ENCODE measurements around the gene ANGPTL7.
A peak's percentile ranks its signal among the peaks of the same experiment; 100 is the strongest.

ANGPTL7 gene, protein sequence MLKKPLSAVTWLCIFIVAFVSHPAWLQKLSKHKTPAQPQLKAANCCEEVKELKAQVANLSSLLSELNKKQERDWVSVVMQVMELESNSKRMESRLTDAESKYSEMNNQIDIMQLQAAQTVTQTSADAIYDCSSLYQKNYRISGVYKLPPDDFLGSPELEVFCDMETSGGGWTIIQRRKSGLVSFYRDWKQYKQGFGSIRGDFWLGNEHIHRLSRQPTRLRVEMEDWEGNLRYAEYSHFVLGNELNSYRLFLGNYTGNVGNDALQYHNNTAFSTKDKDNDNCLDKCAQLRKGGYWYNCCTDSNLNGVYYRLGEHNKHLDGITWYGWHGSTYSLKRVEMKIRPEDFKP

DNA sequence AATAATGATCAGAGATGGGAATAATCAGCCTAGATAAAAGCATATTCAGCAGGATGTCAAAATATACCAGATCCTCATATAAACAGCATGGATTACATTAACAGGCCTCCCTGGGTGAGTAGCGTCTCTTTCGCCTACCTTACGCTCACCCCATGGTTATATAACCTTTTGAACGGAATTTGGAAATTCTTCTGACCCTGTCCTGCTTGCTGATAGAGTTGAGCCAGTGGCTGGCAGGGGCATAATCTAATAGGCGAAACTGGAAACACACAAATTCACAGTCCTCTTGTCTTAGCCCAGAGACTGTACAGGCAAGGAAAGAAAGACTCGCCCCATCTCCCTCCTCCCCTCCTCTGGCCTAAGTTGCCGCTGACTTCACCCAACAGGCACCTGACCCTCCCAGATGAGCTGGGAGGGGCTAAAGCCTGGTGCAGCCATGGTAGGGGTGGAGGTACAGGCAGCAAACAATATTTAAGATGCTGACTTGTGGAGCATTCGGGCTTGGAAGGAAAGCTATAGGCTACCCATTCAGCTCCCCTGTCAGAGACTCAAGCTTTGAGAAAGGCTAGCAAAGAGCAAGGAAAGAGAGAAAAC, at the start of gene ANGPTL7:
TSS of gene ANGPTL7 (plus strand) at position 498 of the 594 bp plus-strand sequence. CDS start 225 bp downstream, outside the sequence.
- DNase-seq (ENCODE audit: insufficient read length, low spot score) (no peak), FAIRE-seq (no peak)
- no peak for TF ChIP-seq POLR2A (IDR thresholded peaks at IDR 0.05; ENCODE audit: low read depth, low read length)

GRCh38 chr1:11142618-11143391, 46.4 kb upstream of the ANGPTL7 start:
- DNase-seq (ENCODE audit: insufficient read length, low spot score) (no peak), FAIRE-seq (no peak)
- no peak for TF ChIP-seq POLR2A (IDR thresholded peaks at IDR 0.05; ENCODE audit: low read depth, low read length)

DNA sequence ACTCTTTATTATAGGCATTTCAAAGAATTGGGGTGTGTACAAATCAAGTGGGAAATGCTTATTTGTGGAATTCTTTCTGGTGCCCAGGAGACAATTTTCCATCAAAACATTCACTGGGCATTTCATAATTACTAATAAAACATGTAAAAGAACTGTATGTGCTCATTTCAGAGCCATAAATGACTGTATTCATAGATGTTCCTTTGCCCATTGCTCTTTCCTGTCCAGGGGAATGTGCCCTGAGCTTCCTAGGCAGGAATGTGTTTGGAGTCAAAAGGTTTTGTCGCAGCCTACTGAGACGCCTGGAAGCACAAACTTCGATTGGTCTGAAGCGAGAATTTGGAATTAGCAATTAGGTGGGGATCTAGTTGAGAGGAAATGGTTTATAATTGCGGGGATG, 45.8 kb upstream of the ANGPTL7 start:
- no peak for FAIRE-seq
- TF ChIP-seq POLR2A (IDR thresholded peaks at IDR 0.05; ENCODE audit: low read depth, low read length), result no peak
- DNase-seq (ENCODE audit: insufficient read length, low spot score), result no peak

DNA sequence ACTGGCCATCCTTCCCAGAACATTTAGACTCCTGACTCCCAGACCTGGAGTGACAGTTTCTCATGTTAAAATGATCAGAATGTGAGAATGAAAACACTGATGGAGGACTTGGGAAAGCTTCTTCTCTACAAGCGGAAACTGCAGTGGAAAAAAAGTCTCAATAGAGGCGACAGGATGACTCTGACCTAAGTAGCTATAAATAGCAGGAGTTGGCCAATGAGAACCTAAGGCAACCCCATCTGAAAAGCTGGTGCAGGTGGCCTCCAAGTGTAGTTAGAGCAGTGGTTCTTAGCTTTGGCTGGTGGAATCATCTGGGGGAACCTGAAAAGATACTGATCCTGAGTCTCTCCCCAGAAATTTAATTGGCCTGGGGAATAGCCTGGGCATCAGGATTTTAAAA, 45.2 kb upstream of the ANGPTL7 start:
- no peak for TF ChIP-seq POLR2A (IDR thresholded peaks at IDR 0.05; ENCODE audit: low read depth, low read length)
- no peak for FAIRE-seq
- no peak for DNase-seq (ENCODE audit: insufficient read length, low spot score)

GRCh38 chr1:11144570-11145256, 44.4 kb upstream of the ANGPTL7 start:
- no peak for TF ChIP-seq POLR2A (IDR thresholded peaks at IDR 0.05; ENCODE audit: low read depth, low read length)
- no peak for FAIRE-seq
- no peak for DNase-seq (ENCODE audit: insufficient read length, low spot score)

DNA sequence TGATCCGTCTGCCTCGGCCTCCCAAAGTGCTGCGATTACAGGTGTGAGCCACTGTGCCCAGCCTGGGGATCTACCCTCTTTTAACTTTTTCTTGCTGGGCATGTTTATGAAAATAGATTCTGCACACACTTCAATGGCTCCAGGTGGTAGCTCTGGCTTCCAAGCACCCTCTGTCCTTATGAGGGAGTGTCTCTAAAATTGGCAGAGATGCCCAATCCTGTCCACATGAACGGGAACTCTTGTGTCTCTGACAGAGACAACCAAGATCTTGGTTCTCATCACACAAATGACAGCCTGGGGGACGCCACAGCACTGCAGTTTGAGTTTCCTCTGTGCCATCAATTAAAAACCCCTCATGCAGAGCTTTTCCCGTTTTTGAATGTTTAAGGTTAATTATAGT, 43.4 kb upstream of the ANGPTL7 start:
- DNase-seq (ENCODE audit: insufficient read length, low spot score) (no peak), FAIRE-seq (no peak)
- no peak for TF ChIP-seq POLR2A (IDR thresholded peaks at IDR 0.05; ENCODE audit: low read depth, low read length)

- no peak for TF ChIP-seq POLR2A (IDR thresholded peaks at IDR 0.05; ENCODE audit: low read depth, low read length)
- DNase-seq (ENCODE audit: insufficient read length, low spot score) (no peak), FAIRE-seq (peak; percentile 27)
These were observed 41.9 kb upstream of the ANGPTL7 start for GRCh38 chr1:11147197-11147770.

GRCh38 chr1:11150326-11150725, 38.8 kb upstream of the ANGPTL7 start:
- DNase-seq (ENCODE audit: insufficient read length, low spot score), result no peak
- FAIRE-seq, result no peak
- TF ChIP-seq POLR2A (IDR thresholded peaks at IDR 0.05; ENCODE audit: low read depth, low read length), result no peak

GRCh38 chr1:11151114-11151513, 38.0 kb upstream of the ANGPTL7 start:
- FAIRE-seq (no peak), DNase-seq (ENCODE audit: insufficient read length, low spot score) (no peak)
- TF ChIP-seq POLR2A (IDR thresholded peaks at IDR 0.05; ENCODE audit: low read depth, low read length), result no peak

GRCh38 chr1:11151826-11152612, 37.1 kb upstream of the ANGPTL7 start:
- DNase-seq (ENCODE audit: insufficient read length, low spot score) (no peak), FAIRE-seq (no peak)
- TF ChIP-seq POLR2A (IDR thresholded peaks at IDR 0.05; ENCODE audit: low read depth, low read length), result no peak

- FAIRE-seq, result no peak
- no peak for DNase-seq (ENCODE audit: insufficient read length, low spot score)
- TF ChIP-seq POLR2A (IDR thresholded peaks at IDR 0.05; ENCODE audit: low read depth, low read length), result no peak
These were observed 36.4 kb upstream of the ANGPTL7 start for GRCh38 chr1:11152755-11153154.

GRCh38 chr1:11153184-11153583, 36.0 kb upstream of the ANGPTL7 start:
- DNase-seq (ENCODE audit: insufficient read length, low spot score), result no peak
- no peak for FAIRE-seq
- no peak for TF ChIP-seq POLR2A (IDR thresholded peaks at IDR 0.05; ENCODE audit: low read depth, low read length)

- no peak for FAIRE-seq
These were observed 32.7 kb upstream of the ANGPTL7 start for GRCh38 chr1:11156441-11156840.

More at GRCh38 chr1:11156441-11156840, 32.7 kb upstream of the ANGPTL7 start:
- no peak for DNase-seq (ENCODE audit: insufficient read length, low spot score)
- TF ChIP-seq POLR2A (IDR thresholded peaks at IDR 0.05; ENCODE audit: low read depth, low read length), result no peak
